ENCODE measurements around the gene ATP5MK. TPM values are rescaled to one million over a fixed set of nuclear protein-coding genes. Genes with fewer than 3 reads are reported as not detected.
A peak's percentile ranks its signal among the peaks of the same experiment; 100 is the strongest.

Gene ATP5MK
- total and polyA plus RNA-seq, 12 donors, result 173 to 1,315 (median 432) TPM

DNA sequence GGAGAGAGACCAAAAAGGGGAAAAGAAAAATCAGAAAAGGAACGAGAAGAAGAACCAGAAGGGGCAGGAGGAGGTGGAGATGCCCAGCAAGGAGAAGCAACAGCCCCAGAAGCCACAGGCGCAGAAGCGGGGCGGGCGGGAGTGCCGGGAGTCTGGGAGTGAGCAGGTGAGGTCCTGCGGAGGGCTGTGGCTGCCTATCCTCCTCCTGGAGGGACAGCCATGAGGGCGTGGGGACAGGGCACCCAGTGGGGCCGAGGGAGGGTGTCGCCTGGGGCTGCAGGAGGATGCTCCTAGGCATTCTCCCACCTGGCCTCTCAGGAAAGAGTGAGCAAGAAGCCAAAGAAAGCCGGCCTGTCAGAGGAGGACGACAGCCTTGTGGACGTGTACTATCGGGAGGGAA, 44.1 kb upstream of the ATP5MK start:
- no peaks in the 10 kb centered on the region for H3K9me3 ChIP-seq (replicated peaks in 1 of 3)
- H3K4me1 ChIP-seq (replicated peaks in 1 of 2), result peaks cover 23 to 30% of the 10 kb centered on the region in 2 donors
- no peak overlapping the region for H3K4me3 ChIP-seq
- intact Hi-C loops (cut with DNase I), result no loop called here
- WGBS, 4 donors, result 85 to 93% (median 92%) methylated on average over 14 of the region's 14 CpGs
- no peak for TF ChIP-seq POLR2A (IDR thresholded peaks at IDR 0.05)
- TF ChIP-seq, protein P1, sequence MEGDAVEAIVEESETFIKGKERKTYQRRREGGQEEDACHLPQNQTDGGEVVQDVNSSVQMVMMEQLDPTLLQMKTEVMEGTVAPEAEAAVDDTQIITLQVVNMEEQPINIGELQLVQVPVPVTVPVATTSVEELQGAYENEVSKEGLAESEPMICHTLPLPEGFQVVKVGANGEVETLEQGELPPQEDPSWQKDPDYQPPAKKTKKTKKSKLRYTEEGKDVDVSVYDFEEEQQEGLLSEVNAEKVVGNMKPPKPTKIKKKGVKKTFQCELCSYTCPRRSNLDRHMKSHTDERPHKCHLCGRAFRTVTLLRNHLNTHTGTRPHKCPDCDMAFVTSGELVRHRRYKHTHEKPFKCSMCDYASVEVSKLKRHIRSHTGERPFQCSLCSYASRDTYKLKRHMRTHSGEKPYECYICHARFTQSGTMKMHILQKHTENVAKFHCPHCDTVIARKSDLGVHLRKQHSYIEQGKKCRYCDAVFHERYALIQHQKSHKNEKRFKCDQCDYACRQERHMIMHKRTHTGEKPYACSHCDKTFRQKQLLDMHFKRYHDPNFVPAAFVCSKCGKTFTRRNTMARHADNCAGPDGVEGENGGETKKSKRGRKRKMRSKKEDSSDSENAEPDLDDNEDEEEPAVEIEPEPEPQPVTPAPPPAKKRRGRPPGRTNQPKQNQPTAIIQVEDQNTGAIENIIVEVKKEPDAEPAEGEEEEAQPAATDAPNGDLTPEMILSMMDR (IDR thresholded peaks at IDR 0.05), result no peak
- peaks cover 0 to 81% of the 10 kb centered on the region in 2 donors for H3K36me3 ChIP-seq (replicated peaks in 1 of 2)
- H3K27me3 ChIP-seq, result no peaks in the 10 kb centered on the region
- DNase-seq, result no peak
- no peak overlapping the region for H3K27ac ChIP-seq

GRCh38 chr10:103439776-103440175, 43.5 kb upstream of the ATP5MK start:
- peaks cover 17 to 24% of the 10 kb centered on the region in 2 donors for H3K4me1 ChIP-seq (replicated peaks in 1 of 2)
- no peaks in the 10 kb centered on the region for H3K9me3 ChIP-seq (replicated peaks in 1 of 3)
- H3K27ac ChIP-seq, result no peak overlapping the region
- intact Hi-C loops (cut with DNase I), result no loop called here
- no peak for TF ChIP-seq POLR2A (IDR thresholded peaks at IDR 0.05)
- TF ChIP-seq, protein P1 (IDR thresholded peaks at IDR 0.05), result no peak
- H3K27me3 ChIP-seq, result no peaks in the 10 kb centered on the region
- H3K36me3 ChIP-seq (replicated peaks in 1 of 2), result peaks cover 0 to 79% of the 10 kb centered on the region in 2 donors
- WGBS, 4 donors, result 90 to 100% (median 95%) methylated on average over 4 of the region's 4 CpGs
- DNase-seq, result no peak
- no peak overlapping the region for H3K4me3 ChIP-seq

DNA sequence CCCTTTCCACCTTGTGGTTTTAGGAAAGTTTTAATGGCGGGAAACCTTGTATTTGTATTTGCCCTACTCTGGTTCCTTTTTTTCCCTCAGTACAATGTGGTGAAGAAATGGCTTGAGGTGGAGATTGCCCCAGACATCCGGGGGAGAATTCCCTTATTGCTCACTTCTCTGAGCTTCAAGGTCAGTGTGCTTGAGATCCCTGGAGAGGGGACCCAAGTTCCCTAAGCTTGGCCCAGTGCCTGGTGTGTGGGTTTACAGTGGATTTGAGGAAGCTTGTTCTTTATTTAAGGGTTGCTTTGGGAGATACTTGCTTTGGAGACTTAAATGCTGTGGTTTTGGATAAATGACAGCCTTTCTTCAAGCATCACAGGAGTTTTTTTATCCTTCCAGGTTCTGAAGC, 37.6 kb upstream of the ATP5MK start:
- intact Hi-C loops (cut with DNase I), result no loop called here
- peak in 6 of 7 donors; percentile 69 to 87 (median 79) for DNase-seq
- TF ChIP-seq, protein P1 (IDR thresholded peaks at IDR 0.05), result no peak
- no peak for TF ChIP-seq POLR2A (IDR thresholded peaks at IDR 0.05)
- H3K27me3 ChIP-seq, result no peaks in the 10 kb centered on the region
- H3K4me1 ChIP-seq (replicated peaks in 1 of 2), result peaks cover 6 to 9% of the 10 kb centered on the region in 2 donors
- H3K27ac ChIP-seq, result no peak overlapping the region
- H3K36me3 ChIP-seq (replicated peaks in 1 of 2), result peaks cover 0 to 52% of the 10 kb centered on the region in 2 donors
- no peak overlapping the region for H3K4me3 ChIP-seq
- WGBS, 4 donors, result 46 to 59% (median 54%) methylated on average over 2 of the region's 2 CpGs
- no peaks in the 10 kb centered on the region for H3K9me3 ChIP-seq (replicated peaks in 1 of 3)

- Histone ChIP-seq H3K27me3 (no peaks in the 10 kb centered on the region), H3K9me3 (replicated peaks in 1 of 3) (no peaks in the 10 kb centered on the region), H3K4me3 (no peak overlapping the region), H3K27ac (no peak overlapping the region), H3K4me1 (replicated peaks in 1 of 2) (peaks cover 6 to 9% of the 10 kb centered on the region in 2 donors), H3K36me3 (replicated peaks in 1 of 2) (peaks cover 0 to 52% of the 10 kb centered on the region in 2 donors)
- 67 to 81% (median 78%) methylated on average over 8 of the region's 8 CpGs for WGBS, 4 donors
- intact Hi-C loops (cut with DNase I), result no loop called here
- no peak for DNase-seq
- TF ChIP-seq POLR2A (IDR thresholded peaks at IDR 0.05), result no peak
- TF ChIP-seq, protein P1 (IDR thresholded peaks at IDR 0.05), result no peak
Measured at GRCh38 chr10:103431902-103432301, 35.6 kb upstream of the ATP5MK start.

Measured in adrenal gland (tissue), 12 donors.